ENCODE measurements around the gene CSNK1A1.
"Not testable (repeated sequence)": the region's sequence is repeated elsewhere in the genome, so short reads cannot be mapped to it uniquely, and the experiment has no call there.

Gene CSNK1A1

GRCh38 chr5:149452665-149453617 lies 98.3 kb downstream of the CSNK1A1 start:
- DNase-seq = no peak

DNA sequence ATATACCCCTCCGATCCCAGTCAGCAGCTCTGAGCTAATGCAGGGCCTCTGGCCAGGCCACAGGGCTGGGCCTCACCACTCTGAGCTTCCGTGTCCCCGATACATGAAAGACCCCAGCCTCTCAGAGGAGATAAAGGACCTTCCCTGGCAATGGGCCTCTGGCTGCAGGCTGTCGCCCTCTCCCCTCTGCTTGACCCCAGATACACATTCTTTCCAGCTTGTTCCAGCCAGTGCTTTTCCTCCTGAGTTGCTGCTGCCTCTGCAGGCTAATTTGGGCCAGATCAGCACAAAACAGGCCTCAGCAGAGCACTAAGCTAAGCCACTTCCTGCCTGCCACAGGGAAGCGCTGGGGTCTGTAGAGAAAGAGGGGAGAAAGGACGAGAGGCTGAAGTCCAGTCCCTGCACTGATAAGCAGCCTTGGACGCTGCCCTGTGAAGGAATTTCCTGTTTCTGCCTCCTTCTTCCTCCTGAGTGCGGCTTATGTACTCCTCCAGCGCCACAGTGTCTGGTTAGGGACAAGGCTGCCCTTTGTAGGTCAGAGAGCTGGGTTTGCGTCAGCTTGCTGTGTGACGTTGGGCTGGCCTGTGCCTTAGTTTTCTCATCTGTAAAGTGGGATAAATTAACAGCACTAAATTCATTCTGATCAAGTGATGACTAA lies 99.1 kb downstream of the CSNK1A1 start:
- peak; percentile 42 for DNase-seq

GRCh38 chr5:149450199-149450598 lies 101.0 kb downstream of the CSNK1A1 start:
- DNase-seq = no peak

GRCh38 chr5:149448831-149449714 lies 102.2 kb downstream of the CSNK1A1 start:
- no peak for DNase-seq

GRCh38 chr5:149448431-149448830 lies 102.8 kb downstream of the CSNK1A1 start:
- no peak for DNase-seq

- no peak for DNase-seq
These were observed 103.6 kb downstream of the CSNK1A1 start for GRCh38 chr5:149447373-149448367.

DNA sequence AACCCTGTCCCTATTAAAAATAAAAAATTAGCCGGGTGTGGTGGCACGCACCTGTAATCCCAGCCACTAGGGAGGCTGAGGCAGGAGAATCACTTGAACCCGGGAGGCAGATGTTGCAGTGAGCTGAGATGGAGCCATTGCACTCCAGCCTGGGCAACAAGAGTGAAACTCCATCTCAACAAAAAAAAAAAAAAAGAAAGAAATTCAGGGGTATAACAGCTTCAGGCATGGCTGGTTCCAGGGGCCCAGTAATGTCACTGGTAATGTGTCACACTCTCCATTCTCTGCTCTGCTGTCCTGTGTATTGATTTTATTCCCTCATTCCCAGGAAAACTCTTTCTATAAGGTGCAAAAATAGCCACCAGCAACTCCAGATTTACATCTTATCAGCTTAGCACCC lies 104.4 kb downstream of the CSNK1A1 start:
- not testable (repeated sequence) for DNase-seq

GRCh38 chr5:149445739-149446369 lies 105.4 kb downstream of the CSNK1A1 start:
- DNase-seq = no peak

- no peak for DNase-seq
These were observed 105.9 kb downstream of the CSNK1A1 start for GRCh38 chr5:149445343-149445738.

GRCh38 chr5:149444430-149444829 lies 106.8 kb downstream of the CSNK1A1 start:
- DNase-seq = not testable (repeated sequence)

- DNase-seq = no peak
These were observed 108.0 kb downstream of the CSNK1A1 start for GRCh38 chr5:149443210-149443609.

- peak; percentile 64 for DNase-seq
These were observed 108.6 kb downstream of the CSNK1A1 start for GRCh38 chr5:149442563-149443182.
